Breast epithelium (tissue), 3 donors: ENCODE measurements around the gene ALOXE3.

Source experiments
- POLR2A ChIP-seq: fragments of 450-650 bp; IDR thresholded peaks from one replicate; pipeline ENCODE4 v1.6.1; 2016; ENCODE audit warnings: antibody characterized with exemption, mild to moderate bottlenecking, moderate library complexity
- TF ChIP-seq, protein P1 (sequence below), 3 donors: fragments of 450-650 bp; IDR thresholded peaks; one replicate each; pipeline ENCODE4 v1.5.1; 2016 to 2017; ENCODE audit warnings: antibody characterized with exemption in 3 of 3, mild to moderate bottlenecking in 3 of 3, moderate library complexity in 3 of 3

DNA sequence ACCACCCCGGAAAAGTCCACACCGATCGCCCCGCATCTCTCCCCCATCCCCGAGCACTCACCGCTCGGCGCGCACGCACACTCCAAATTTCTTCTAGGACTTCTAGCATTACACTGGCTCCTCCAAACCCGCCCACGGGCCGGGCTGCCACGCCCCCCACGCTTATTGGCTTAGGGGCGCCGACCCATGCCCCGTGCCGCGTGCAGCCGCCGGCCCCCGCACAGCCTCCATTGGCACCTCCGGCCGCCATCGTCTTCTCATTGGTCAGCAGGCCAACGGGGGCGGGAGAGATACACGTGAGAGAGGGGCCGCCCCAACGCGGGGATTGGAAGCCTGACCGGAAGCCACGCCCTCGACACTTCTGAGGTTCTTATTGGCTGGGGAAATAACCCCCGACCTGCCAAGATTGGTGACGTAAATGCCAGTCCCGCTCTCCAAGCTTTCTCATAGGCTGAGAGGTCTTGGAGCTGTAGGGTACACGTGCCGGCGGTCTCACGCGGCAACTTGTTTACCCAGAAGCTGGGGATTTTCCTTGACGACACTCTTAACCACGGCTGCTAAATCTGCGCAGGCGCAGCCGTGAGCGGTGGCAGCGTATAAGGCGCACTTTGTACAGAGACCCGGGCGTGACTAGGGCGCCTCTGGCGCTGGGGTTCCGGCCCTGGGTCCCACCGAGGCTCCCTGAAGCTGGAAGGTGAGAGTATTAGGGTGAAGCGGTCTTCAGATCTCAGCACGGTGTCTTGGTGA, 38.1 kb upstream of the ALOXE3 start:
- peak; percentile 100 for TF ChIP-seq POLR2A
- TF ChIP-seq, protein P1, sequence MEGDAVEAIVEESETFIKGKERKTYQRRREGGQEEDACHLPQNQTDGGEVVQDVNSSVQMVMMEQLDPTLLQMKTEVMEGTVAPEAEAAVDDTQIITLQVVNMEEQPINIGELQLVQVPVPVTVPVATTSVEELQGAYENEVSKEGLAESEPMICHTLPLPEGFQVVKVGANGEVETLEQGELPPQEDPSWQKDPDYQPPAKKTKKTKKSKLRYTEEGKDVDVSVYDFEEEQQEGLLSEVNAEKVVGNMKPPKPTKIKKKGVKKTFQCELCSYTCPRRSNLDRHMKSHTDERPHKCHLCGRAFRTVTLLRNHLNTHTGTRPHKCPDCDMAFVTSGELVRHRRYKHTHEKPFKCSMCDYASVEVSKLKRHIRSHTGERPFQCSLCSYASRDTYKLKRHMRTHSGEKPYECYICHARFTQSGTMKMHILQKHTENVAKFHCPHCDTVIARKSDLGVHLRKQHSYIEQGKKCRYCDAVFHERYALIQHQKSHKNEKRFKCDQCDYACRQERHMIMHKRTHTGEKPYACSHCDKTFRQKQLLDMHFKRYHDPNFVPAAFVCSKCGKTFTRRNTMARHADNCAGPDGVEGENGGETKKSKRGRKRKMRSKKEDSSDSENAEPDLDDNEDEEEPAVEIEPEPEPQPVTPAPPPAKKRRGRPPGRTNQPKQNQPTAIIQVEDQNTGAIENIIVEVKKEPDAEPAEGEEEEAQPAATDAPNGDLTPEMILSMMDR (IDR thresholded peaks at IDR 0.05): peak in 2 of 3 donors; percentile 9 to 22
